Activated CD8-positive, alpha-beta memory T cell treated with anti-CD3 and anti-CD28 coated beads for 1 hour (primary cell): Measurements from ENCODE around the gene IGF2BP2.
"Not testable (repeated sequence)": the region's sequence is repeated elsewhere in the genome, so short reads cannot be mapped to it uniquely, and the experiment has no call there.

Experiments
- DNase-seq, 2 donors: peaks; one replicate each; pipeline ENCODE4 v3.0.0-alpha.2; 2020; ENCODE audit warnings: low read depth in 1 of 2; ENCODE audit errors: extremely low read depth in 1 of 2

Gene IGF2BP2

DNA sequence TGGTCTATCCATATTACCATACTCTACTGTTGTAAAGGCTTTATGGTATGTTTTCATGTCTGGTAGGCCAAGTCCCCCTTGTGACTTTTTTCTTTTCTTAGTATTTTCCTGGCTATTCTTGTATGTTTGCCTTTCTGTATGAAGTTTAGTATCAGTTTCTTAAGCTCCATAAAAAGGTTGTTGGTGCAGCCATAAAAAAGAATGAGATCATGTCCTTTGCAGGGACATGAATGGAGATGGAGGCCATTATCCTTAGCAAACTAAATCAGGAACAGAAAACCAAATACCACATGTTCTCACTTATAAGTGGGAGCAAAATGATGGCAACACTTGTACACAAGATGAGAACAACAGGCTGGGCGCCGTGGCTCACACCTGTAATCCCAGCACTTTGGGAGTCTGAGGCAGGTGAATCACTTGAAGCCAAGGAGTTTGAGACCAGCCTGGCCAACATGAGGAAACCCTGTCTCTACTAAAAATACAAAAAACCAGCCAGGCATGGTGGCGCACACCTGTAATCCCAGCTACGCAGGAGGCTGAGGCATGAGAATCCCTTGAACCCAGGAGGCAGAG, 13.7 kb upstream of the IGF2BP2 start:
- DNase-seq = not testable (repeated sequence)

DNA sequence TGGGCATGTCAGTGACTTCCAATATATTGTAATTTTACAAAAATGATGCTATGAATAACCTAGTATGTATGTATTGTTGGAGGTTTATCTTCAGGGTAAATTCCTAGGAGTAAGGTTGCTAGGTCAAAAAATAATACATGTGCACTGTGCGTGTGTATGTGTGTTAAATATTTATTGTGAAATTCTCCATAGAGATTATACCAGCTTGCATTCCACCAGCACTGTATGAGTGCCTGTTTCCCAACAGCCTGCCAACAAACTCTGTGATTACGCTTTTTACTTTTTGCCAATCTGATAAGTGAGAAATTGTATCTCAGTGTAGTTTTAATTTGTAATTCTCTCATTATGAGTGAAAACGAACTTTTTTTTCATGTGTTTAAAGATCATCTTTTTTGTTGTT, 12.6 kb upstream of the IGF2BP2 start:
- no peak for DNase-seq

DNA sequence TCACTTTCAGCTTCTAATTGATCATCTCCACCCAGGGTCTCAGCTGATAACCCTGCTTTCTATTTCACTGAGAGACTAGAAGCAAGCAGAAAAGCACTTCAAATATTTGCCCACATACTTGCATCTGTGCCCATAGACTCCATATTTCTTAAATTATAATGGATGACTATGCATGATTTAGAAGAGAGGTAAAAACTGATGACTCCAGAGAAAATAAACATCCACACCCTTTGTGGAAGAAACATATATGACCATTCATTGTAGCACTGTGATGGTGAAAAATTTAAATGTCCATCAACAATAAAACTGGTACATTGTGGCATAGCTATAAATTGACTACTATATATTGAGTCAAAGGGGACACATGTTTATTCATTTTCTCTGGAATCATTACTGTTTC, 7.1 kb upstream of the IGF2BP2 start:
- DNase-seq = no peak

DNA sequence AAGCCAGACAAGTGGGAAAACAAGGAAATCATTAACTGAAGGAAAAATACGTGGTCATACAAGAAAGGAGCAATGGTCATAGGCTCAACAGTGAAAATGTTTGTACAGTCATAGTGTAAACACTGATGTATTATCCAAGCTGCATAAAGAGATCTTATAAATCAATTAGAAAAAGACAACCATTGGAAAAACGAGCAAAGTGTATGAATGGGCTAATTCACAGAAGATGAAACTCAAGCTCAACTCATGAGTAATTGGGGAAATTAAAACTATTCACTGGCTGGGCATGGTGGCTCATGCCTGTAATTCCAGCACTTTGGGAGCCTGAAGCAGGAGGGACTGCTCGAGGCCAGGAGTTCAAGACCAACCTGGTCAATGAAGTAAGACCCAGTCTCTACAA, 6.4 kb upstream of the IGF2BP2 start:
- DNase-seq = no peak

DNA sequence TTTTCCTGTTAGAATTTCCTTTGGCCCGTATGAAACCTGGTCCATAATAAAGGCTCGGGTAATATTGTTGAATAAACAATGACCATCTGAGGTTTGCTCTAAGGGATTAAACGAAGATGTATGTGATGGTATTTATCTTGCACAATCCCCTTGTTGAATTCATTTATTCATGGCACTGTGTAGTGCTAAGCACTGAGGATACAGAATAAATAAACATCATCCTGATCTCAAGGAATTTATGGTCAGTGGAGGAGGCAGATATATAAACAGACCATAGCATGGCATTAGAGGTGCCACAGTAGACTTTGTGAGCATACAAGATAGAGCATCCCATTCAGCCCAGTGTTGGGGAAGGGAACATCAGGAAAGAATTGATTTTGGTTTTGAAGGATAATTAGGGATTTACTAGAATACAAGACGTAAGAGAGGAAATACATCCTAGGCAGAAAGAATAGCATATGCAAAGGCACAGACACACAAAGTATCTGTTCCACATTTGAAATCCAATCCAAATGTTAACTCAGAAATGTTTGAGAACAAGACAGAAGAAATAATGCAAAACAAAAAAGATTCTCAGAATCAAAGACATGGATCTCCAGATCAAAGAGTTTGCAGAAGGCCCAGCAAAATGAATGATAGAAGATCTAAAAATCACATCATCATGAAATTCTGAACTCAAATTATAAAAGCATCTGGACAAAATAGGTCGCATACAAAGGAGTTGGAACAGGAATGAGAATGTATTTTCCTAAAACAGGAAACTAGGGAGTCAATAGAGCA, 5.4 kb upstream of the IGF2BP2 start:
- DNase-seq = no peak

DNA sequence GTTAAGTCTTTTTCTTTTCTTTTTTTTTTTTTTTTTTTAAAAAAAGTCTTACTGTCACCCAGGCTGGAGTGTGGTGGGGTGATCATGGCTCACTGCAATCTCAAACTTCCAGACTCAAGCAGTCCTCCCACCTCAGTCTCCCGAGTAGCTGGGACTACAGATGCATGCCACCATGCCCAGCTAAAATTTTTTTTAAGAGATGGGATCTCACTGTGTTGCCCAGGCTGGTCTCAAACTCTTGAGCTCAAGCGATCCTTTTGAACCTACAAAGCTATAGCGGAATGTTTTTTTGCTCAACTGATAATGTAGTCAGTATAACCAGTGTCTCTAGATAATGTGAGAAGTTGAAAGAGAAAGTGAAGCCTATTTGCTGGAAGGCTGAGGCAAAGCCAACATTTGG, 3.9 kb upstream of the IGF2BP2 start:
- DNase-seq = no peak

DNA sequence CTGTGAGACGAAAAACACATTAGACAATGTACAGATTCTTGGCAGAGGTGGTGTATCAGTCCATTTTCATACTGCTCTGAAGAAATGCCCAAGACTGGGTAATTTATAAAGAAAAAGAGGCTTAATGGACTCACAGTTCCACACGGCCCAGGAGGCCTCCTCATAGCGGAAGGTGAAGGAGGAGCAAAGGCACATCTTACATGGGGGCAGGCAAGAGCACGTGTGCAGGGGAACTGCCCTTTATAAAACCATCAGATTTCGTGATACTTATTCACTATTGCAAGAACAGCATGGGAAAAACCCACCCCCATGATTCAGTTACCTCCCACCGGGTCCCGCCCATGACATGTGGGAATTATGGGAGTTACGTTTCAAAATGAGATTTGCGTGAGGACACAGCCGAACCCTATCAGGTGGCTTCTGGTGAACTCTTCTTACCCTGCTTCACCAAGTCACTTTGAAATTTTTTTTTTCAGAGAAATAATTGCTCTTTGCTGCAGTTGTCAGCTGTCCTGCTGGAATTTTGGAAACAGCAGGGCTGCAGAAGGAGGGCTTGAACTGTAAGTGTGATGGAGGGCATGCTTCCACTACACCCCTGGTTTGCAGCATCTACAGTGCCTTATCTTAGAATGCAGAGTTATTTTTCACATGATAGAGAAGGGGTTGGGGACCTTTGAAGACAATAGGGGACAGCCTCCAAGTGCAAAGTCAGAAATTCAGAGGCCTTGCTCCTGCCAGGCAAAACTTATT, 2.9 kb upstream of the IGF2BP2 start:
- no peak for DNase-seq

DNA sequence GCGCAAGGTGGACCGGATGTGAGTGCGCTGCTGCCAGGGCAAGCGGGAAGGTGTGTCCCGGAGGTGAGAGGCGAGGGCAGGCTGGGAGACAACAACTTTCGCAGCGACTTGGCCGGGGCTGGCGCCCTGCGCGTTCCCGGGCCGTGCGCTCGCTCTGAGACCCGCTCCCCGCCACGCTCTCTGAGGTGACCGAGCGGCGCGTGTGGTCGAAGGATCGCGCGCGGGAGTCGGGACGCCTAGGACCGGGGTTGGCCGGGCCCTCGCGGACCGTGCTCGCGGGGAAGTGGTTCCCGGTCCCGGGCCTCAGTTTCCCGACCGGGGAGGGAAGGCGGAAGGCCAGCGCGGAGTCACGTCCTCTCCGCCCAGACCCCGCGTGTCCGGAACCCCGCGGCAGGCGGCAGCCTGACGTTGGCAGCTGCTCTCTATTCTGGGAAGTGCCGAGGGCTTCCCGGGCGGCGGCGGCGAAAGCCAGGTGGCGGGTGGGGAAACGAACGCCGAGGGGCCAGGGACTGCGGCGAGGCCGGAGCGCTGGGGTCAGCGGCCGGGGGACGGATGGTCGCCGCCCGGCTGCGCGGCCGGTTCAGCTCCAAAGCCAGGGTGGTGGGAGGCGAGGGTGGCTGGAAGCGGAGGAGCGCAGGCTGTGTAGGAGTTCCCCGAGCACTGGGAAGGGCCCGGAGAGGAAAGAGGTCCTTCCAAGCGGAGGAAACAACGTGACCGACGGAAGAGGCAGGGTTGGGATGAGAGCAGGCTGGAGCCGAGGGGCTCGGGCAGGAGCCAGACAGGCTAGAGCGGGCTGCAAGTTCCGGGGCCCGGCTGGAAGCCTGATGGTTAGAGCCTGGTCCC, 1.0 kb upstream of the IGF2BP2 start:
- DNase-seq = peak in 1 of 2 donors; percentile 16

DNA sequence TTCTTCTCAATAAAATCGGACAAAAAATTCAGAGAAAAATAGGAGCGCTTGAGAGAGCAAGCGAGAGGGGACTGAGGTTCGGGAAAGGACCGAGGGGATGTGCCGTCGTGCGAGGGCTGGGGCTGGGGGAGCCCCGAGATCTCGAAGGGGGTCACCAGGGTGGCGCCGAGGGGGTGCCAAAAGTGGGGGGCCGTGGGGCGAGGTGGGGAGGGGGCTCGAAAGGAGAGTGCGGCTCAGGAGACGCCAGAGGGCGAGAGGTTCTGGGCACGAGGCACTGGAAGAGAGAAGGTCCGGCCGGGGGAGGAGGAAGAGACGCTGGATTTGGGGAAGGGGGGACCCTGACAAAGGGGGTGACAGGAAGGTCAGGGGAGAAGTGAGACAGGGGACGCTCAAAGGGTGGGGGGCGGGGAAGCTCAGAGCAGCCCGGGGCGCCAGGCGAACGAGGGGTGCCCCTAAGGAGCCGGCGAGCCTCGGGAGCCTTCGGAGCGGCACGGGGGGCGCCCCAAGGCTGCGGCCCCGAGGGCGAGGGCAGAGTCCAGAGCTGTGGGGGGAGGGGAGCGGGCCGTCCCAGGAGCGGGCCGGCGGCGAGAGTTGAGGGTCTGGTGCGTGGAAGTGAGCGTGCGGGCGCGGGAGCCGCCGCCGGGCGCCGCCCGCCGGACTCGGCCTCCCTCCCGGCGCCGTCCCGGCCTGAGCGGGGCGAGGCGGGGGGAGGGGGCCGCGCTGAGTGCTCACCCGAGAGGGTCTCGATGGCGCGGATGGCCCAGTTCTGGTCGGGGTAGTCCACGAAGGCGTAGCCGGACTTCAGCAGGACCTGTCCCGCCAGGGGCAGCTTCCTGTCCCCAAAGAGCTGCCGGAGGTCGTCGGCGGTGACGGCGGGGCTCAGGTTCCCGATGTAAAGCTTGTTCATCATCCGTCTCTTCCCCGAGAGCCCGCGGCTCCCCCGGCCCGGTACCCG, 514 bp downstream of the IGF2BP2 start:
- no peak for DNase-seq

DNA sequence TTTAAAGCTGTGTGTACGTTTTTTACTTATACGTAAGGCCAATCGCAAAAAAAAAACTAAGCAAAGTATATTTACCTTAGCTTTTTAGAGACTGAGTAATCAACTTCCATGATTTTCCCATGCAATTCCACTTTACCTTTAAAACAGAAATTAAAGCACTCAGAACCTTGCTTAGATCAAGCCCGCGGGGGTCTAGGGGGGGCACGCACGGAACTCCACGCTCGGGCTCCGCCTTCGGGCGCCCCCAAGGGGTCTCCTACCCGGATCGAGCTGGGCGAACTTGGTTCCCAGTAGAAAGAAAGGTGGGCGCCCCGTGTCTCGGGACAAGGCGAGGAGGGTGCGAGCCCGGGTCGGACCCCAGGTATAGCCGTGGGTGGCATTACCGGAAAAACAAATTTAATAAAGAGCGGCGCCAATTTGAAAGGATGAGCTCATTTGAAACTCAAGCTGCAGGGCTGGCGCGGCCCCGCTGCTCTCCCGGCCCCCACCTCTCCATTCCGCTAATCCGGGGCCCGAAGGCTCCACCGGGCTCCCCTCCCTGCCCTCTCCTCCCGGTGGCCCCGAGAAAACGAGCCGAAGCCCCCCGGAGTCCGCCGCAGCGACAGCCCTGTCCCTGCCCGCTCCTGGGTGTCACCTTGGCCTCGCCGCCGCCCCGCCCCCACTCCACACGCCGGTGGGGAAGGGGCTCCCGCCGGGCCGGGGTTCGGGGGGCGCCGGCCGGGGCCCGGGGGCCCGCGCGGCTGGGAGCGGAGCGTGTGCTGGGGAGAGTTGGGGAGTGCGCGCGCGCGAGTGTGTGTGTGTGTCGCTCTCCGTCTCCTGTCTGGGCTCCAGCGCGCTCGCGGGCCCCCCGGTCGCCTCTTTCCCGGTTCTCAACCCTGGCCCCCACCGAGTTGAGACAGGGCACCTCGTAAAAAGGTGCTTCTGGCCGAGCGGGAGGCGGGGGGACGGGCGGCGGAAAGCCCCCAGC, 1.5 kb downstream of the IGF2BP2 start:
- DNase-seq = no peak

DNA sequence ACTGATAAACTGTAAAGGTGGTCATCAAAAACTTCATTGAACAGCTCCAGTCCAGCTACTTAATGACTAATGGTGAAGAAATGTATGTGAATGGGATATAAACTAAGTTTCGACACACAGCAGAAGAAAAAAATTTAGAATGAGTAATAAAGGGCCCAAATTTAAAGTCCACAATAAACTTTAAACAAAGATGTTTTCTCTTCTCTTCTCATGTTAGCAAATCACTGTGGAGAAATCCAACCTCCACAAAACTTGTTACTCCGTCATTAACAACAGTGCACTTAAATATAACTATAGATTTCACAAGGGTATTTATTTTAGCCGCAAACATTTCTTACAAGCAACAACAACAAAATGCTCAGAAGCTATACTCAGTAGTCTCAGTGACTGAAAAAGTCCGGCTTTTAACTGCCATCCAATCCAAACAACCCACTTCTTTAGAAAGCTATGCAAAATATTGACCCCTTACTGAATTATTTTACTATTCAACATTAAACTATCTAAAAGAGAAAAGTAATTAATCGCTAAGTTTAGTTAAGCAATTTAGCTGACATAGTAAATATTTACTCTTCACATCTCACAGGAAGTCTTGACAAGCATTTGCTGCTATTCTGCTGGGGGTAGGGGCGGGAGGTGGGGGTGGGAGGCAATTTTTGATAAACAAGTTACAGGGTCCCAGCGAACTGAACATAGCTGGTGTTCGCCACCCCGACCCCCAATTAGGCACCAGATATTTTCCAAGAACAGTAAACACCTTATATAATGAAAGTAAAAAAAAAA, 2.4 kb downstream of the IGF2BP2 start:
- DNase-seq = no peak

DNA sequence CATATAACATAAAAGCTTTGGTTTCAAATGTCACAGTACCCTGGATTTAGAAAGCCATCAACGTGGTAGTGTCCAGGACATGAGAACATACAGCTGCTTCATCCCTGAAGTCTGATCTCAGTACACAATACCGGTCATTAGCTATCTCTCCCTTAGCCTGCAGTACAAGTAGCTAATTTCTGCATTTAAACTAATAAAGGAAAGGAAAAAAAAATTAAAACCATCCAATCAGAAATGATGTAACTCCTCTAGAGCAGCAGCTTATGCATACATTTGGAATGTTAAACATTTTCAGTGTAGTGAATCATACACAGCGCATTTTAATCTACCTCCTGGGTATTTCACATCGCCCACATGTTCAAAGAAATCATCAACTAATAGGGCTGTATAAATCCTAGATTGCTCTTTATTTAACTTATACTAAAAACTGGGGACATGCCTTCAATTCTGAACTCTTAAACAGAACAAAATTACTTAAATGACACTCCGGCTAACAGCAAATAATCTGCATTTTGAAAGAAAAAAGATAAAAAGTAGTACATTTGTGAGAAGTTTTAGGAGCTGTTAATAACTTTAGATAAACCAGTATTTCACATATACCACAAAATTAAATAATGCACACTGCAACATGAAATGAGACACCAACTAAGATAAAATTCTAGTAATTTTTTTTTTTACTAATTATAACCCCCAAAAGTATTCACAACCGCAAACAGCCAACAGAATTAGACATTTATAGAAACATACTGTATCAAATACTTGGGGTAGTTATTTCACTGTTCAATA, 3.7 kb downstream of the IGF2BP2 start:
- no peak for DNase-seq

DNA sequence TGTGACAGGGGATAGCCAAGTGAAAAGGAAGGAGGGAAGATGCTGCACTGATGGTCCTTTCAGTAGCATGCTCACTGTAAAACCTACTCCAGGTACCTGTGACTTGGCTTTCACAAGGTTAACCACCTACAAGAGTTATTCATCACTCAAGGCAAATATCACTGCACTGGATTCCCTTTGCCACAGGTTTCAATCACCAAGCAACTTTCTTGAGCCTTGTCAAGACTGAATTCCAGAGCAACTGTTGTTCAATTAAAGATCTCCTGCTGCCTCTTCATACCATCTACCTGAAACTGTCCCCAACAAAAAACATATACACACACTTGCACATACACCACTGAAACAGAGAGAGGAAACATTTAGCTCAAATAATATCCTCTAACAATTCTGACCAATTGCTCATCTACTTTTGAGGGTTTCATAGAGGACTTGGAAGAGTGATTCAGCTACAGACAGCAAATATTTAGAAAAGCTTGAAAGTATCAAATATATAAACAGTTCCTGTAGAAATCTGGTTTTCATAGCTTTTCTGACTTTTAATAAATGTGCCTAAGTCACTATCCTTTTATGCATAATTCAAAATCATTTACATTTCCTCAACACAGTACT, 6.5 kb downstream of the IGF2BP2 start:
- no peak for DNase-seq

DNA sequence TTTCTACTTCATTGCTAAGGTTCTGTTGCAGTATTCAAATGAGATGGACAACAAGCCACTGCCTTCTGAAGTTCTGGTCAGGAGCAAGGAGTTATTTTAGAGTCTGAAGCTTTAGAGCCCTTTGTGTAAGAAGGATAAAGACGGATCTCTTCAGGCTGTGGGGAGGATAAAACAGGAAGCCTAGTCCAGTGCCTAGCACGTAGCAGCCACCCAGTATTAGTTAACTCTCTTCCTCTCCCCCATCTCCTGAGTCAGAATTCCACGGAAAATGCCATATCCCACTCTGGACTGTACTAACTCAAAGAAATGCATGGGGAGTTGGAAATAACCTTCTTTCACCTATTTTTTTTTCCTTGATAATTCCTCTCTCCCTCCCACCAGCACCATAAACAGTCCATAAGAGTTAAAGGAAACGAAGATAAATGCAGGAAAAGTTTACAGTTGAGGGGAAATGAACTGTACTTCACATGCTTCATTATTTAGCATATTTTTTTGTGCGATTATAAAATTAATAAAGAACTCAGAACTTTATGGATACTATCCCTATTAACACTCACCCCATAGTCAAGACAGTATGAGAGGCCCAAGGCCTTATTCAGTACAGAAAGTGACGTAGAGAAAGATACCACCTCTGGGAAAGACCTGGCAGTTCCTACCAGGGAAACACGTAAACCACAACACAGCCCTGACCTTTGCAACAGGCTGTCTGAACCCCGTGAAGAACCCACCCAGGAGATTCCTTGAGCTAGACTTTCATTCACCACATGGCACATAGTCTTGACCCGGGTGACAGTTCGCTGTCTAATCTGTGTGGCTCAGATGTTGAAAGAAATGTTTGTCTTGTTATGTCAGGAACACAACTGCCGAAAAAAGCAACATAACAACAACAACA, 9.2 kb downstream of the IGF2BP2 start:
- no peak for DNase-seq

DNA sequence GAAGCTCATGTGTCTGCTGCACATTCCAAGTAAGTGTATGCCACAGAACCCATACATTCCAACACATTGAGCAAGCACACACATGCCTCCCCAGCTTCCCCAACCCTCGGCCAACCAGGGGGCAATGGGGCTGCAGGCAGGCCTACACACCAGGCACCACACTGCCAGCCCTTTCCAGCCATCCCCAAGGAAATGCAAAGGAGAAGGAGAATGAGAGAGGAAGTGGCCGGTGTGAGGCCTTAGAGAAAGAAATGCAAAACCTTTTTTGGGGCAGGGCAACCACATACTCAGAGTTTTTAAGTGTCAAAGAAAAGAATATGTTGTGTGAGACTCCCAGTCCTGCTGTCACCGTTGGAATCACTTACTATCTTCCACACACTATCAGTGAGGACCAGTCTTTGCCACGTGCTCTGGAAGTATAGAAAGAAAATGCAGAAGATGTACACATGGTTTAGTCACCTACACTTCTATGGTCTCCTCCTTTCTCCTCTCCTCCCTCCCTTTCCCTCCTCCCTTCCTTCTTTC, 11.1 kb downstream of the IGF2BP2 start:
- DNase-seq = no peak

DNA sequence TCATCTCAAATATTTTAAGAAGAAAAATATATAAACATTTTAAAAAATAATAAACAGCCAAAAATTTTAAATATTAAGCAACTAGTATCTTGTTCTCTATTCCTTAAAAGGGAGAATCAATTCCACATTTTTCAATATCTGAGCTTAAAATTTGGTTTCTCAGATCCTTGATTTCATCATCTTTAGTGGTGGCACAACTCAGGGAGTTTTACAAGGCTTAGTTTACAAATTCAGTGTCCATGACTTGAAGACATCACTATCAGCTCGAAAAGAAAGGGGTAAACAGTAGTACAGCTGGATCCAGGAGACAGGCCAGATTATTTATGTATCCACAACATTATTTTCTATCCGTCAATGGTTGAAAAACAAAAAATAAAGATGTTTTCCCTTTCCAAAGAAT, 11.6 kb downstream of the IGF2BP2 start:
- DNase-seq = no peak
